Large intestine (tissue), 3 donors: ENCODE results near the gene PHACTR1. TPM values are rescaled to one million over a fixed set of nuclear protein-coding genes. Genes with fewer than 3 reads are reported as not detected.

Experiments used
- DNase-seq, 2 donors: peaks; one replicate each; pipeline versions ENCODE4 v3.0.0 to v3.0.0-alpha.2; 2013
- H3K27ac ChIP-seq: one replicate; pipeline ENCODE4 v1.5.1; 2013; ENCODE audit warnings: low read length
- H3K27me3 ChIP-seq: 2 replicates; pipeline ENCODE4 v1.6.1; 2013; ENCODE audit warnings: low read length; ENCODE audit not compliant: control insufficient read depth, insufficient read depth
- H3K36me3 ChIP-seq: 2 replicates; pipeline ENCODE4 v1.6.1; 2013; ENCODE audit warnings: low read length; ENCODE audit not compliant: control insufficient read depth, insufficient read depth
- H3K4me1 ChIP-seq: one replicate; pipeline ENCODE4 v1.6.1; 2013; ENCODE audit warnings: low read length; ENCODE audit not compliant: control insufficient read depth, insufficient read depth
- H3K4me3 ChIP-seq: one replicate; pipeline ENCODE4 v1.5.1; 2013; ENCODE audit warnings: low read length
- H3K9me3 ChIP-seq: one replicate; pipeline ENCODE4 v1.6.1; 2013; ENCODE audit warnings: mild to moderate bottlenecking, low read depth, low read length, moderate library complexity; ENCODE audit not compliant: control insufficient read depth
- WGBS: methylation state at CpG from one replicate; pipeline ENCODE4 v1.1.5; 2013; ENCODE audit warnings: low lambda C conversion rate; ENCODE audit not compliant: insufficient coverage; 5-methylcytosine and 5-hydroxymethylcytosine counted together
- polyA plus RNA-seq: library from polyadenylated mRNA; unstranded; fragments of 120-200 nt; gene quantifications from one replicate; pipeline ENCODE4 v1.2.1, GENCODE V29; 2013

The PHACTR1 gene
- polyA plus RNA-seq, 1 donor = 5.5 TPM

DNA sequence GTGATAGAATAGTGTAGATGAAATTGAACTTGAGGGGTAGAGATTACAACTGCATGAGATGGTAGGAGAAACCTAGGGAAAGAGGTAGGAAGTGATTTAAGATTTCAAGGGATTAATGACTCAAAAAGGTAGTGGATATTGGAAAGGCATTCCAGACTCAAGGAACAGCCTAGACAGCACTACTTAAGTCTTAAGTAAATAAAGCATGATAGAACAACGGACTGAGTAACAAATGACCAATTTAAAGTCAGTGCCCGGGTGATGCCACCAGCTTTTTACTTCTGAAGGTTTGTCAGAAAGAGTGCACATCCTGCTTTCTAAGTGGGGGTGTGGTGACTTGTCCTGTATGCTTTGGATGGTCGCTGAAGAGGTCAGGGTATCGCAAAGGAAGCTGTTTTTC lies 81.8 kb downstream of the PHACTR1 start:
- Histone ChIP-seq H3K36me3 (no peaks in the 10 kb centered on the region), H3K4me1 (no peaks in the 10 kb centered on the region), H3K4me3 (no peak overlapping the region), H3K27ac (no peak overlapping the region), H3K9me3 (no peaks in the 10 kb centered on the region), H3K27me3 (no peaks in the 10 kb centered on the region)
- no CpG with 5 or more reads among the region's 4 CpGs for WGBS
- DNase-seq = no peak

GRCh38 chr6:12800120-12800519 lies 83.6 kb downstream of the PHACTR1 start:
- H3K27ac ChIP-seq = no peak overlapping the region
- no peak overlapping the region for H3K4me3 ChIP-seq
- WGBS = 67% methylated on average over 1 of the region's 1 CpG
- H3K4me1 ChIP-seq = no peaks in the 10 kb centered on the region
- H3K36me3 ChIP-seq = no peaks in the 10 kb centered on the region
- H3K9me3 ChIP-seq = no peaks in the 10 kb centered on the region
- no peak for DNase-seq
- no peaks in the 10 kb centered on the region for H3K27me3 ChIP-seq

DNA sequence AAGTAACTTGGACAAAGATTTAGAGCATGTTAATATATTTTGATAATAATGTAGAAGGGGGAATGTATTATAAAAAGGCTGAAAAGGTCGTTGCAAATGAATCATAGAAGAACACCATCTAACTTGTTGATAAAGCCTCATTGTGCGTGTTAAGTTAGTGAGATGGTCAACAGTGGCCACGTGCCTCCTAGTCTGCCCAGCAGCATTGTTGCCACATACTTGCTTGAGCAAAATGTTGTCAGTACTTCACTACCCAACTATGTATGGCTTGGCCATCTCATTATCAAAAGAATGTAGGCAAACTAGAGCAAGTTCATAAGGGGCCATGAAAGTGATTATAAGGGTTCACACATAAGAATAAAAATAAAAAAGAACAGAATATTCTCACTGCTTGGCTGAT lies 84.6 kb downstream of the PHACTR1 start:
- Histone ChIP-seq H3K27ac (no peak overlapping the region), H3K36me3 (no peaks in the 10 kb centered on the region), H3K27me3 (no peaks in the 10 kb centered on the region), H3K4me1 (no peaks in the 10 kb centered on the region), H3K9me3 (no peaks in the 10 kb centered on the region), H3K4me3 (no peak overlapping the region)
- 40% methylated on average over 2 of the region's 3 CpGs for WGBS
- no peak for DNase-seq

GRCh38 chr6:12802440-12802839 lies 85.9 kb downstream of the PHACTR1 start:
- no peaks in the 10 kb centered on the region for H3K4me1 ChIP-seq
- 94% methylated on average over 2 of the region's 4 CpGs for WGBS
- DNase-seq = no peak
- H3K27ac ChIP-seq = no peak overlapping the region
- no peaks in the 10 kb centered on the region for H3K9me3 ChIP-seq
- no peak overlapping the region for H3K4me3 ChIP-seq
- H3K36me3 ChIP-seq = no peaks in the 10 kb centered on the region
- H3K27me3 ChIP-seq = no peaks in the 10 kb centered on the region

GRCh38 chr6:12803486-12803885 lies 86.9 kb downstream of the PHACTR1 start:
- no peak overlapping the region for H3K27ac ChIP-seq
- no peaks in the 10 kb centered on the region for H3K36me3 ChIP-seq
- DNase-seq = no peak
- no CpG with 5 or more reads among the region's 3 CpGs for WGBS
- H3K9me3 ChIP-seq = no peaks in the 10 kb centered on the region
- no peaks in the 10 kb centered on the region for H3K27me3 ChIP-seq
- no peaks in the 10 kb centered on the region for H3K4me1 ChIP-seq
- no peak overlapping the region for H3K4me3 ChIP-seq

- Histone ChIP-seq H3K27ac (no peak overlapping the region), H3K36me3 (no peaks in the 10 kb centered on the region), H3K4me3 (no peak overlapping the region), H3K27me3 (no peaks in the 10 kb centered on the region), H3K4me1 (no peaks in the 10 kb centered on the region), H3K9me3 (no peaks in the 10 kb centered on the region)
- no peak for DNase-seq
- WGBS = 59% methylated on average over 5 of the region's 7 CpGs
These were observed 88.5 kb downstream of the PHACTR1 start for GRCh38 chr6:12804952-12805645.

DNA sequence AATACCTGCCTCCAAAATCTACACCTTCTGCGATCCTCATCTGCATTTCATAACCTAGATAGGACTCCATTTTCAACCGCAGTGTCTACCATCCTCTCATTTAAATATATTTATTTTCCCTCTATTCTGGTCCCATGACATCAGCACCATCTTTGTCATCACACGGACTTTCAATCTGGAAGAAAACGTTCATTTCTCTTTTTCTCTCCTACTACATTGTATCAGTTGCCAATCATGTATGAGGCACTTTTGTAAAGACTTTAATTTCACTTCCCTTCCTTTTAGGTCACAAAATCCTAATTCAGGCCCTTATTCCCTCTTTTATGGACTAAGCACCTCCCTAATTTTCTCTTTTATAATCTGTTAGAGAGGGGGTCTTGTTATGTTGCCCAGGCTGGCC lies 89.6 kb downstream of the PHACTR1 start:
- Histone ChIP-seq H3K36me3 (no peaks in the 10 kb centered on the region), H3K4me1 (no peaks in the 10 kb centered on the region), H3K27ac (no peak overlapping the region), H3K27me3 (no peaks in the 10 kb centered on the region), H3K9me3 (no peaks in the 10 kb centered on the region), H3K4me3 (no peak overlapping the region)
- 67% methylated on average over 3 of the region's 4 CpGs for WGBS
- DNase-seq = no peak

DNA sequence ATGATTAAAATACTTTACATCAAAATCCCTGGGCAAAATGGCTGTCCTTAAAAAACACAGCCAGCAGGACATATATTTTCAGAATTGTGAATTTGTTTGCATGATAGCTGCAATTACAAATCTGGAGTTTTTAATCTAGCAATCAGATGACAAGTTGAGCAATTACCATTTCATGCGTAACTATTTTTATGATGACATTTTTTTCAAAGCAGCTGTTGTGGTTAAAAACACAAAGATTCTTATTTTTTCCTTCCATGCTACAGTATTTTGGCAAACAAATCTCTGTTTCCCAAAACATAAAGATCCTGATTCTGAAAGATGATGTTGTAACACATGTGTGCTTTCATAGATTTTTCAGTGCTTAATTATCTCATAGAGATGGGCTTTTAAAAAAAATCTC lies 90.2 kb downstream of the PHACTR1 start:
- no peak overlapping the region for H3K4me3 ChIP-seq
- no peak for DNase-seq
- no CpG with 5 or more reads among the region's 1 CpG for WGBS
- H3K36me3 ChIP-seq = no peaks in the 10 kb centered on the region
- H3K27me3 ChIP-seq = no peaks in the 10 kb centered on the region
- H3K27ac ChIP-seq = no peak overlapping the region
- no peaks in the 10 kb centered on the region for H3K9me3 ChIP-seq
- H3K4me1 ChIP-seq = no peaks in the 10 kb centered on the region

GRCh38 chr6:12811519-12811918 lies 95.0 kb downstream of the PHACTR1 start:
- Histone ChIP-seq H3K4me1 (no peaks in the 10 kb centered on the region), H3K27me3 (peaks cover 4% of the 10 kb centered on the region), H3K9me3 (no peaks in the 10 kb centered on the region), H3K27ac (no peak overlapping the region), H3K4me3 (no peak overlapping the region), H3K36me3 (no peaks in the 10 kb centered on the region)
- DNase-seq = no peak
- 67% methylated on average over 1 of the region's 8 CpGs for WGBS

GRCh38 chr6:12813321-12813720 lies 96.8 kb downstream of the PHACTR1 start:
- no peaks in the 10 kb centered on the region for H3K9me3 ChIP-seq
- no peak for DNase-seq
- 83% methylated on average over 1 of the region's 2 CpGs for WGBS
- H3K4me3 ChIP-seq = no peak overlapping the region
- H3K27ac ChIP-seq = no peak overlapping the region
- H3K27me3 ChIP-seq = peaks cover 7% of the 10 kb centered on the region
- no peaks in the 10 kb centered on the region for H3K4me1 ChIP-seq
- no peaks in the 10 kb centered on the region for H3K36me3 ChIP-seq

DNA sequence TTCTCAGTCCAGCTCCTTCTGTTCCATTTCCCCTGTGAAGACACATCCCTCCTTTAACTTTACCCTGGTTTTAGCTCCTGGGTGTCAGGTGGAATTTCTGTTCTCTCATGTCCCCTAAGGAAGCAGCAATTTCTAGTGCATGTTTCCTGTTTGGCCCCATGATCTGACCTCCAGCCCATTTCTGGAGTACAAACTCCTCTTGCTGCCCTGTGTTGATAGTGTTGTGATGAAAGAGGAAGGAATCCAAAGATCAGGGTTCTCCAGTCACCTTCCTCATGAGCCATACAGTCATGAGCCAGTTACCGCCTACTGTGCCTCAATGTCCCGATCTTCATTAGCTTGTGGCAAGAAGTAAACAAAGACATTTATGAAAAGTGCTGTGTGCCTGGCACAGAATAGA lies 97.4 kb downstream of the PHACTR1 start:
- no peak overlapping the region for H3K4me3 ChIP-seq
- no peak overlapping the region for H3K27ac ChIP-seq
- DNase-seq = no peak
- H3K36me3 ChIP-seq = no peaks in the 10 kb centered on the region
- WGBS = no CpG with 5 or more reads among the region's 2 CpGs
- no peaks in the 10 kb centered on the region for H3K9me3 ChIP-seq
- peaks cover 7% of the 10 kb centered on the region for H3K27me3 ChIP-seq
- no peaks in the 10 kb centered on the region for H3K4me1 ChIP-seq
